GM19395 (cell line): ENCODE results near the gene BACH2.

Source experiments
- ATAC-seq: cut with Tn5 transposase; IDR thresholded peaks from one replicate; pipeline ENCODE4 v1.9.1; 2021; ENCODE audit warnings: mild to moderate bottlenecking, moderate library complexity; ENCODE audit not compliant: unreplicated experiment

BACH2 gene

GRCh38 chr6:90302320-90302719 is 5.7 kb upstream of the BACH2 start:
- ATAC-seq = no peak

GRCh38 chr6:90301816-90302215 is 5.2 kb upstream of the BACH2 start:
- no peak for ATAC-seq

GRCh38 chr6:90298459-90299053 is 1.9 kb upstream of the BACH2 start:
- no peak for ATAC-seq

DNA sequence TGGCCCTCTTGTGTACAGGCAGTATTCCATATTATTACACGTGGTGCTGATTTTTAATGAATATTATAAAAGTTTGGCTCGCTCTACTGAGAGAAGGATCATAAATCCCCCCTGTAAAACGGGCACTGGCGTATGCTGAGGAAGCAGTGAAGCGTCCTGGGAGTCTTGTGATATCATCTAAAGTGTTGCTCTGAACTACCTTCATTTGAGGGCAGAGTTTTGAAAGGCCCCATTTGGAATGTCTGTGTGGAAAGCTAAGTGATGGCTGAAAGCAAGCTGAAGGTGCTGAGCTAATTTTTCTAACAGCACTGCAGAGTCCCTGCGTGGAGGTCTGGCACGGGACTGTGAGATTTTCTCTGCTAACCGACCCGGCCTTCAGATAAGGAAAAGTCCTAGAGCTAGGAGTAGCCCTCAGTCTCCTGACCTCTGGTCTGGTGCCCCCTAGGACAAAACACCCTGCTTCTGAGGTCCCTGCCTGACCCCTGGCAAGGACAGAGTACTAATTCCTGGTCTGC is 1.3 kb upstream of the BACH2 start:
- ATAC-seq = no peak

GRCh38 chr6:90297115-90297866 is 648 bp upstream of the BACH2 start:
- no peak for ATAC-seq

DNA sequence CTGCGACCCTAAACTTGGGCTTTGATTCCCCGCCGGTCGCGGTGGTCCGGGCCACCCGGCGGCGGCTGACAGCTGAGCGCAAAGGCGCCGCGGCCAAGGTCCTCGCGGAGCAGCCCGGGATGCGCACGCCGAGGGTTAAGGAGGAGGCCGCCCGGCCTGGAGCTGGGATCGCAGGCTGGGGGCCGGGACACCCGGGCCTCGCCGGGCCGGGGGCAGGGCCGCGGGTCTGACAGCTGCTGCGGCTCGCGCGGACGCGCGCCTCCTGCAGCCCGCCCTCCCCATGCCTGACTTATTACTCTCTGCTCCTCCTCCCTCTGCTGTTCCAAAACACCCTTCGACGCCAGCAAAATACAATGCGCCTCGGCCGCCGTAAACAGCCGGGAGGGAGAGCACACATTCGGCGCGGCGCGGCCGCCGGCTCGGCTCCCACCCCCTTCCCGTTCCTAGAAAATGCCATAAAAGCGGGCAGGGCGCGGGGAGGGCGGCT is 746 bp downstream of the BACH2 start:
- peak; percentile 45 for ATAC-seq

- ATAC-seq = peak; percentile 29
Measured at GRCh38 chr6:90294989-90295853, 1.4 kb downstream of the BACH2 start.

DNA sequence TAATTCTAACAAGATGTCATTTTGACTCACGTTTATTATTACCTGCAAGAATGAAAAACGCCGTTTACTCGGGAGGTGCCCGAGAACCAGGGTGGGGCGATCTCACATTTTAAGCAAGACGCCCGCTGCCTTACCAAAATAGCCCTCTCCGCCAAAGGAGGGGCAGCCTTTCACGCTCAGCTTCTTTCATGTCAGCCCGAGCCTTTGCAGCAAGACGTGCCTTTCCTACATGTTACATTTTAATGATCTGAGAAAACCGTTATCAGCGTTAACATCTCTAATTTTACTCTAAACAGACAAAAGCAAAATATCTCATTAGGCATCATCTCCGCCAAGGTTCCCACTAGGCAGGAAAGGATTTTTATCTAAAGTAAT is 2.0 kb downstream of the BACH2 start:
- no peak for ATAC-seq

- ATAC-seq = no peak
Measured at GRCh38 chr6:90294008-90294511, 2.6 kb downstream of the BACH2 start.

DNA sequence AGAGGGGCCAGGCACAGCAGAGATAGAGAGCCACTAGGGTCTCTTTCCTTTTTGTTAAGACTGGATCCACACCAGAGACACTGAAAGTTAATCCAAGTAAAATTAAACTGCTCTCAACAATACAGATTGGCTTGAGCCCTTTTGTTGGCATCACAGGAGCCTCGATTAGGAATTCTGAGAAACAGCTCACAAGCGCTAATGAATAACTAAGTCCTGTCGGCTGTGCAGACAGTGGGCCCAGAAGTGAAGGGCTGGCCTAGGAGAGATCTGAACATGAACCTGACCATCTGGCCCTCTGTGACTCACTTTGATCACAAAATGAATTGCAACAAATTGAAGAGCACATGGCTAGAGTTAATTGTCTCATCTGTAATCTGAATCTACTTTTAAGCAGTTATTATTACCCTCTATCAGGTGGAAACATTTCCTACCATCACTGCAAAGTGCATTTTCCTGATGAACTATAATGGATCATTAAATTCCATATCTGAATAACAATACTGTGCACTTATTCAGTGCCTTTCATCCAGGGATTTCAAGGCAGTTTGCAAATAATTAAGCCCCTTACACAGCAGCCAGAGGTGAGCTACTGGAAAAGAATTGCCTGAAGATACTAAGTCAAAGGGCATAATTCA is 3.2 kb downstream of the BACH2 start:
- ATAC-seq = no peak

- no peak for ATAC-seq
Measured at GRCh38 chr6:90291565-90291964, 5.1 kb downstream of the BACH2 start.

- no peak for ATAC-seq
Measured at GRCh38 chr6:90290811-90291420, 5.7 kb downstream of the BACH2 start.

GRCh38 chr6:90289902-90290301 is 6.7 kb downstream of the BACH2 start:
- ATAC-seq = no peak

GRCh38 chr6:90288404-90288803 is 8.2 kb downstream of the BACH2 start:
- no peak for ATAC-seq

- no peak for ATAC-seq
Measured at GRCh38 chr6:90286884-90287488, 9.7 kb downstream of the BACH2 start.

DNA sequence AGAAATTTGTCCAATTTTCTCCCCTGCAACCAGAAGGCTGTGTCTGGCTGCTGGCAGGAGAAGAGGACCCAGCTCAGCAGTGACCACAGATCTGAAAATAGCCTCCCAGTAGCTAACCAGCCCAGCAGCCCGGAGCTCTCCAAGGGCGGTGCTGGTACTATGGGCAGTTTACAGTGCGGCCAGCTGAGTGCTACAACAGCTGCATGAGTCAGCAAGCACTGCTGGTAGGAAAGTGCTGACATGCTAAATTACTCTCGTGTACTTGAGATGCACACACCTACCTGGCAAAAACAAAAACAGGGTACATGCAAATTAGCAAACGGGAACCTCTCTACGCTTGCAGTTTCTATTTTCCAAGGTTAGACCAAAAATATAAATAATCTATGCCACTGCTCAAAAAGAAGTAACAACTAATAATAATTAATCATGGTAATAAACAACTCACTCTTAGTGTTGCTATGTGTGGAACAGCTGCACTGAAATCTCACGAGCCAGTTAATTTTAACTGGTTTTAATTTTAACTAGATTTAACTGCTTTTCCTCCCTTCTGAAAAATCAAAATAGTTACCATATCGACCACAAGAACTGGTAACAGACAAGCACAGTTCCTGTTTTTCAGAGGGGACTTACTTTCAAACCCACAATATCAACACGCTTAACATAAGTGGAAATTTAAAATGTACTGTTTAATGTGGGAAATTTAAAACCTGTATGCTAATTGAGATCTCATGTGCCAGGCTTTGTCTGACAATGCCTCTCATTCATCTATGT is 10.8 kb downstream of the BACH2 start:
- peak; percentile 65 for ATAC-seq

- peak; percentile 51 for ATAC-seq
Measured at GRCh38 chr6:90285042-90285481, 11.6 kb downstream of the BACH2 start.

DNA sequence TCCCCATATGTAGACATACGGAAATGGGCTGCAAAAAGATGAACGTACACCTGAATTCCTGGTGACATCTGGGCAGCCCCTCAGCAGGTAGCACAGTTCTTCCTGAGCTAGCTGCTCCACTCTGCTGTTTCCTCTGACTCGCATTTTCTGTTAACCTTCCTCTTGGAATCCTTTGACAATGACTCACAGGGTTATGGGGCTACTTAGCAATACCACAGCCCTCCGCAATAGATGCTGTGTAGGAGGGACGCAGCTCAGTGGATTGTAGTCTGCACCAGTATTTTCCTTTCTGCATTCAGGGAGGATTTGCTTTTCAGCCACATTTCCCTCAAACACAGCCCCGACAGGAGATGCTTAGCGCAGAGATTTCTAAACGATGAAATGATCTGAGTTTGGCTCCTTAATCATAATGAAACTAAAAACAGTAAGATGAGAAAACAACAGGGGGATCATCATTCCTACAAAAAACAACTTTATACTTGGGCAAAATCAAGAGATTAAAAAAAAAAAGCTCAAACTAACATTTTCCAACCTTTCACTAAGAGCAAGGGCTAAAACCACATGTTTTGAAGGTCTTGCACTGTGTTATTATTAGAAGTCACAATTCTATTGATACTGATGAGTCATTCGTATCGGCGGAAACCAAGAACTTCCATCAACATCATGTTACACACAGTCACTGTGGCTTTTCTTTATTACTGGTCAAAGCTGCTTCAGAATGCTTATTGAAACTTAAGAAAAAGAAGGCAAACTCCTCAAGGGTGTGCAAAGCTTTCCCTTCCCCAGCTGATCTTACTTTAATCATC is 12.2 kb downstream of the BACH2 start:
- ATAC-seq = peak; percentile 87
